Activated T-helper 9 cell treated with anti-CD3 and anti-CD28 coated beads, Interleukin-2, amount 50 U/mL, for 16 hours (primary cell): ENCODE data around the gene SEC23IP.
"Not testable (repeated sequence)": the region's sequence is repeated elsewhere in the genome, so short reads cannot be mapped to it uniquely, and the experiment has no call there.

Experiments used
- DNase-seq: peaks from one replicate; pipeline ENCODE4 v3.0.0-alpha.2; 2020; ENCODE audit warnings: low read depth

Gene SEC23IP

GRCh38 chr10:119883901-119884611 is 8.5 kb upstream of the SEC23IP start:
- DNase-seq = not testable (repeated sequence)

GRCh38 chr10:119886070-119886469 is 6.5 kb upstream of the SEC23IP start:
- not testable (repeated sequence) for DNase-seq

GRCh38 chr10:119888715-119889114 is 3.8 kb upstream of the SEC23IP start:
- DNase-seq = not testable (repeated sequence)

- DNase-seq = not testable (repeated sequence)
Measured at GRCh38 chr10:119889201-119889600, 3.3 kb upstream of the SEC23IP start.

- DNase-seq = not testable (repeated sequence)
Measured at GRCh38 chr10:119890307-119890706, 2.2 kb upstream of the SEC23IP start.

GRCh38 chr10:119891849-119892187 is 712 bp upstream of the SEC23IP start:
- DNase-seq = not testable (repeated sequence)

GRCh38 chr10:119893074-119893473 is 544 bp downstream of the SEC23IP start:
- no peak for DNase-seq

GRCh38 chr10:119893845-119894427 is 1.4 kb downstream of the SEC23IP start:
- no peak for DNase-seq

GRCh38 chr10:119896061-119896655 is 3.6 kb downstream of the SEC23IP start:
- DNase-seq = no peak

GRCh38 chr10:119896937-119897770 is 4.6 kb downstream of the SEC23IP start:
- no peak for DNase-seq

GRCh38 chr10:119898577-119898976 is 6.0 kb downstream of the SEC23IP start:
- DNase-seq = no peak

- no peak for DNase-seq
Measured at GRCh38 chr10:119903946-119904666, 11.6 kb downstream of the SEC23IP start.

GRCh38 chr10:119907695-119908094 is 15.2 kb downstream of the SEC23IP start:
- DNase-seq = not testable (repeated sequence)

- DNase-seq = no peak
Measured at GRCh38 chr10:119908166-119908565, 15.6 kb downstream of the SEC23IP start.

- DNase-seq = no peak
Measured at GRCh38 chr10:119910689-119911088, 18.2 kb downstream of the SEC23IP start.

GRCh38 chr10:119917777-119918176 is 25.2 kb downstream of the SEC23IP start:
- no peak for DNase-seq

- no peak for DNase-seq
Measured at GRCh38 chr10:119919271-119919670, 26.7 kb downstream of the SEC23IP start.

- DNase-seq = no peak
Measured at GRCh38 chr10:119919826-119920225, 27.3 kb downstream of the SEC23IP start.

GRCh38 chr10:119928411-119928810 is 35.9 kb downstream of the SEC23IP start:
- no peak for DNase-seq

GRCh38 chr10:119931871-119932270 is 39.3 kb downstream of the SEC23IP start:
- DNase-seq = no peak

- no peak for DNase-seq
Measured at GRCh38 chr10:119932631-119933030, 40.1 kb downstream of the SEC23IP start.

- DNase-seq = no peak
Measured at GRCh38 chr10:119933179-119933578, 40.6 kb downstream of the SEC23IP start.
